GM18499 (cell line): ENCODE measurements around the gene CD69.
"Not testable (repeated sequence)": the region's sequence is repeated elsewhere in the genome, so short reads cannot be mapped to it uniquely, and the experiment has no call there.

Experiments used
- ATAC-seq: cut with Tn5 transposase; IDR thresholded peaks from one replicate; pipeline ENCODE4 v1.9.1; 2021; ENCODE audit warnings: moderate number of reproducible peaks; ENCODE audit not compliant: insufficient read depth, unreplicated experiment

Gene CD69

DNA sequence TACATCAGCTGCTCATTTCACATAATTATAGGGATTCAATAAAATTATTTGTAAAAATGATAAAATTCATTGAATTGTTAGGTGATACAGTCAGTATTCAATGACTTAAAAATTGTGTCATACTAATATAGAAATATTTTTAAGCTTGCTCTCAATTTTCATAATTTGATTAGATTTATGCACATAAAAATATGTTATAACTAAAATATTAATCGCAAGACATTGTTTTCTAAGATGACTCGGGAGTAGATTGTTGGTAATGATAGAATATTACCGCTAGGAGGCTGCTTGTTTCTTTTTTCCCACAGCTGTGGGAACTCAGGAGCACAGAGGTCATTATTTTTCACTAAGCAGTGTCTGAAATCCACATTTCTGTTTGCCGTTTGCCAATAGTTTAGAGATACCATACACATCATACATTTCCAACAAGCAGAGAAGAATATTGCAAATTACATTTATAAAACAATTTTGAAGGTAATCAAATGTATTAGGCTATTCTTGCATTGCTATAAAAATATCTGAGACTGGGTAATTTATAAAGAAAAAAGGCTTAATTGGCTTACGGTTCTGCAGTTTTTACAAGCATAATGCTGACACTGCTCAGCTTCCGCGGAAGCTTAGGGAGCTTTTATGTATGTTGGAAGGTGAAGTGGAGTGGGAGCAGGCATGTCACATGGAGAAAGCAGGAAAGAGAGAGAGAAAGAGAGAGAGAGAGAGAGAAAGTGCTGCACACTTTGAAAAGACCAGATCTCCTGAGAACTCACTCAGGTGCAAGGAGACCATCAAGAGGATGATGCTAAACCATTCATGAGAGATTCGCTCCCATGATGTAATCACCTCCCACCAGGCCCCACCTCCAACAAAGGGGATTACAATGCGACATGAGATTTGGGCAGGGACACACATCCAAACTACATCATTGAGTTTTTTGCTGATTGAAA lies 9.2 kb downstream of the CD69 start:
- no peak for ATAC-seq

DNA sequence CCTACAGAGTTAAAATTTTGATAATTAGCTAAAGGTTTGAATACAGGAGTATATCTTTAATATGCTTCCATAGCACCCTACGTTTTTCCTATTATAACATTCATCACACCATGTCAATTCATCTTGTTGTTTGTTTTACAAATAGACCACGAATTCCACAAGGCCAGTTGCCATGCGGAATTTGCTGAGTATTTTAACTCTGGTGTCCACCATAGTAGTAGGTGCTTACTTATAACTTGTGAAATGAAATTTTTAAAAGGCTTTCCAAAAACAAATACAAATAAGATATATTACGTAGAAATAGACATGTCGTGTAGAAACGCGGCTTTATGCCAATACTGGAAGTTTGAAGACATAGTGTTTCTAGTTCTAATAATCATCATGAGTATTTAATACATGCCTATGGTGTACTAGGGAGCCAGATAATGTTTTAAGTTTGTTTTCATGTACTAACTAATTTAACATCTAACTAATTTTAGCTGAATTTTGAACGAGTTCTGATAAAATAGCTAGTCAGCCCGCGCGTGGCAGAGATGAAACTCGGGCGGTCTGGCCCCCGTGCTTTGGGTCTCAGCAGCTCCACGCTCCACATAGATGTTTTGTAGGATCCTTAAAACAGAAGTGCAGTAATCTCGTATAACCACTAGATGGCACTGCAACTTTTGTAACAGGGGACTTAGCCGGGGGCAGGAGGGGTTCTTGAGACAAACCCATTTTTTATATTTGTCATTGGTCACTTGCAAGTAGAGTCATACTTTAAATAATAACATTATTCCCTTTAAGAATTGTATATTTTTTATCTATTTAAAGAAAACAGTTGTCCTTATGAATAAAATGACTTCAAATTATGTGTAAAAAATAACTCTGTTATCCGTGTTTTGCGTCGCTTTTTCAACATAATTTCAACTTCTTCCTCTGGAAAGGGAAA lies 10.2 kb downstream of the CD69 start:
- no peak for ATAC-seq

DNA sequence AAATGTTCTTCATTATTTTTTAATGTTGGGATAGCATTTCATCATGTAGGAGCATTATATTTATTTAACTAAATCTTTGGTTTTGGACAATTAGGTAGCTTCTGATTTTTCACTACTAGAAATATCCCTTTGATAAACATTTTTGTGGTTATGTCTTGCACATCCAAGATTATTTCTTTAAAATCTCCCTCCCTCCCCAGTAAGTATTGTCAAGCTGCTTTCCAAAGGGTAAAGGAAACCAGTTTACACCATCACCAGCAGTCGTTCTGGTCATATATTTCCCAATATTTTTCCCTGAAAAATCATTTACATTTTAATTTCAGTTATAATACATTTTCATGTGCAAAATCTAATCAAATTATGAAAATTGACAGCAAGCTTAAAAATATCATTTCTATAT lies 11.1 kb downstream of the CD69 start:
- ATAC-seq, result no peak

DNA sequence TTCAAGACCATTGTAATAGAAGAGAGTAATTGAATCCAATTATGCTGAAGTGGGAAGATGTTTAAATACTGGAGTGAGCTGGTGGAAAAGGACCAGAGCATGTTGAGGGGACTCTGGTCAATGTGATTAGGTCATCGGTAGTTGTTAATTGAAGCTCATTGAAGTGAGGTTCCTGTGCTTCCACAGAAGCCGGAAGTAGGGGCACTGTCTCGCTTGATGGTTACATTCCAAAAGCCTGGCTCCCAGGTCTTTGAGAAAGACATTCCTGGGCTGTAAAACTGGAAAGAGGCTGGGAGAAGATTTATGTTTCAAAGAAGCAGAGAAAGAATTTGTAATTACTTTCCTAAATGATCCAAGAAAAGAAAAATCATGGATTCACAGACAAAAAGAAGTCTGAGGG lies 15.5 kb downstream of the CD69 start:
- ATAC-seq, result no peak

DNA sequence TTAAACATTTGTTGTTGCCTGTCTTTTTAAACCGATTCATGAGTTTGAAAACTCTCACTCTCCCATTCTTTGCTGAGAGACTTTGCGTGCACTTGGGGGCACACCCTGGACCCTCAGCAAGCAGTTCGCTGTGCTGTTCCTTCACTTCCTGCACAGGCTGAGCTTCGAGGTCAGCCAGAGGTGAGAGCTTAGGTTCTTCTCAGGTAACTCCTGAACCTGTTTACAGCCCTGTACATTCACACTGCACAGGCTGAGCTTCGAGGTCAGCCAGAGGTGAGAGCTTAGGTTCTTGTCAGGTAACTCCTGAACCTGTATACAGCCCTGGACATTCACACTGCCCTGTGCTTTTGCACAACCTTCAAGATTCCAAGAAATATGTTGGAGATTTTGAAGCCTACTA lies 18.0 kb downstream of the CD69 start:
- no peak for ATAC-seq

DNA sequence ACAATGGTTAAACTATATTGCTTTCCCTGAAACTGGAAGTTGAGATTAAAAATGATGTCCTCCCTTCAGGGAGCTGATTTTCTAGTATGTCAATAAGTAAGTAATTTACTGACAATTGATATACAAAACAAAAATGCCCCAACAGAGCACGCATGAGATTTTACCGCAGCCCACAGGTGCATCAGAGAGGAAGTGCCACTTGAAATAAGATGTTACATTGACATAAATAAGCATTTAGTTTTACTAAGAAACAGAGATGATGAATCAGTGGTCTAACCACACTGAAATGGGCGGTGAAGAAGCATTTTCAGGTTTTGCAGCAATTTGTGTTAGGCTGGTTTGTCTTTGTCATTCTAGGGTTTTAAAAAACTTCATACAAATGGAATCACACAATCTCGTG lies 19.0 kb downstream of the CD69 start:
- peak; percentile 59 for ATAC-seq

DNA sequence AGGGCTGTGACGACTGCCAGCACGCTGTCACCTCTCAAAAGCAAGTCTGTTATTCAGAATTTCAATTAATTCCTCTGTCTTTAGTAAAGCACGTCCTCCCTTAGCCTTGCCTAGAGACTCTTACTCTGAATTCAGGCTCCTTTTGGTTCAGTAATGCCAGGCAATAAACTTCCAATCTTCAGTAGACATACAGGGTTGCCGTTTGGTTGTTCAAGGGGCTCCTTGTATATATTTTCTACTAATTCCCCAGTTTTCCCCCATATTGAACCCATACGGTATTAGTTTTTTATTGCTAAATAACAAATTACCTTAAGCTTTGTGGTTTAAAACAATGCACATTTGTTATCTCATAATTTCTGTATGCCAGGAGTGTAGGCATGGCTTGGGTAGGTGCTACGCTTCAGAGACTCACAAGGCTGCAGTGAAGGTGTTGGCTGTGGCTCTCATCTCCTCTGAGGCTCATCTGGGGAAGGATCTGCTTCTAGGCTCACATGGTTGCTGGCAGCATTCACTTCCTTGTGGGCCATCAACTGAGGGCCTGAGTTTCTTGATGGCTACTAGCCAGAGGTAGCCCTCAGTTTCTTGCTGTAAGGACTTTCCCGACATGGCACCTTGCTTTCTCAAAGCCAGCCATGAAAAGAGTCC lies 20.5 kb downstream of the CD69 start:
- no peak for ATAC-seq

DNA sequence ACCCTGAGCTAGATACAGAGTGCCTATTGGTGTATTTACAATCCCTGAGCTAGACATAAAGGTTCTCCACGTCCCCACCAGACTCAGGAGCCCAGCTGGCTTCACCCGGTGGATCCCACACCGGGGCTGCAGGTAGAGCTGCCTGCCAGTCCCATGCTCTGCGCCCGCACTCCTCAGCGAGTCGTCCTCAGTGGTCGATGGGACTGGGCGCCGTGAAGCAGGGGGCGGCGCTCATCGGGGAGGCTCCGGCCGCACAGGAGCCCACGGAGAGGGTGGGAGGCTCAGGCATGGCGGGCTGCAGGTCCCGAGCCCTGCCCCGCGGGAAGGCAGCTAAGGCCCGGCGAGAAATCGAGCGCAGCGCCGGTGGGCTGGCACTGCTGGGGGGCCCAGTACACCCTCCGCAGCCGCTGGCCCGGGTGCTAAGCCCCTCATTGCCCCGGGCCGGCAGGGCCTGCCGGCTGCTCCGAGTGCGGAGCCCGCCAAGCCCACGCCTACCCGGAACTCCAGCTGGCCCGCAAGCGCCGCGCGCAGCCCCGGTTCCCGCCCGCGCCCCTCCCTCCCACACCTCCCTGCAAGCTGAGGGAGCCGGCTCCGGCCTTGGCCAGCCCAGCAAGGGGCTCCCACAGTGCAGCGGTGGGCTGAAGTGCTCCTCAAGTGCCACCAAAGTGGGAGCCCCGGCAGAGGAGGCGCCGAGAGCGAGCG lies 21.1 kb downstream of the CD69 start:
- not testable (repeated sequence) for ATAC-seq

DNA sequence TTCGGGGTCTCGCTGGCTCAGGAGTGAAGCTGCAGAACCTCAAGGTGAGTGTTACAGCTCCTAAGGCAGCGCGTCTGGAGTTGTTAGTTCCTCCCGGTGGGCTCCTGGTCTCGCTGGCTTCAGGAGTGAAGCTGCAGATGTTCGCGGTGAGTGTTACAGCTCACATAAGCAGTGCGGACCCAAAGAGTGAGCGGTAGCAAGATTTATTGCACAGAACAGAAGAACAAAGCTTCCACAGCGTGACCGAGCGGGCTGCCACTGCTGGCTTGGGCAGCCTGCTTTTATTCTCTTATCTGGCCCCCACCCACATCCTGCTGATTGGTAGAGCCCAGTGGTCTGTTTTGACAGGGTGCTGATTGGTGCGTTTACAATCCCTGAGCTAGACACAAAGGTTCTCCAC lies 21.8 kb downstream of the CD69 start:
- not testable (repeated sequence) for ATAC-seq

DNA sequence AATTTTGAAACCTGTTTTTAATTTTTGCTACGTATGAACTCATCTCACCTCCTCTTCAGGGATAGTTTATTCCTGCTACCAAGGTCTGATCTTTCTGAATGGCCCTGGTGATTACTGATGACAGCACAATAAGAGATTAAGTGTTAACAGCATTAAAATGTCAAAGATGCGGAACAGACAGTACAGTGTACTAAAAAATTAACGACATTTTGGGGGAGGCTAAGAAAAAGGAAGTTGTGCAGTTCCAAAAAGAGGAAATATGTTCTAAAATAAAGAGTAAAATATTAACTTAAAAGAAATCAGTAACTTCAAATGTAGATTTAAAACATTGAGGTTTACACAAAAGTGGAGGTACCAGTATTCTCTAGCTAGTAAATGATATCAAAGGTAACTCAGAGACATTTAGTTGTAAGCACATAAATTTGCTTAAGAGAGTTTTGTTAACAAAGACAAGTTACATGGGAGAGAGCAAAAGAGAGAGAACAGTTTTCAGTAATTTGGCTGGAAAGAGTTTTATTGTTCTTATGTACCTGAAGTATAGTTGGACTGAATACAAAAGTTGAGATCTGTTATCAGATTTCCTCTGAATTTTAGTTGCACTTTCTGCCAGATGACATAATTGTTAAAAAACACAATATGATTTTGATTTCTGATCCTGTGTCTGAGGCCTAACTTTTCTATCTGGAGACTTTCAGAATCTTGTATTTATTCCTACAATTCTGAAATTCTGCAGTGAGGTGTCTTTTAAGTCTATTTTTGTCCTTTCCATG lies 23.6 kb downstream of the CD69 start:
- ATAC-seq, result no peak

DNA sequence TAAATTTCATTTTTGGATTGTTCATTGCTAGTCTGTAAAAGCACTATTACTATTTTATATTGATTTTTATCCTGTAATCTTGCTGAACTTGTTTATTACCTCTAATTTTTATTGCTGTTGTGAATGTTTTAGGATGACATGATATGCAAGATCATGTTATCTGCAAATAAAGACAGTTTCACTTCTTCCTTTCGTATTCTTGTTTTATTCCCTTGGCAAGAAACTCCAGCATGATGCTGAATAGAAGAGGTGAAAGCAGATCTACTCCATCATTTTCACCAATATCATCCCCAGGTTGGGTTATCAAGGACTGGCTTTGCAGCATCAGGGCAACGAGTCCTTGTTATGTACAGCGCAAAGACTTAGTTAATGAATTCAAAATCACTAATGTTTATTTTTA lies 25.1 kb downstream of the CD69 start:
- ATAC-seq, result no peak

DNA sequence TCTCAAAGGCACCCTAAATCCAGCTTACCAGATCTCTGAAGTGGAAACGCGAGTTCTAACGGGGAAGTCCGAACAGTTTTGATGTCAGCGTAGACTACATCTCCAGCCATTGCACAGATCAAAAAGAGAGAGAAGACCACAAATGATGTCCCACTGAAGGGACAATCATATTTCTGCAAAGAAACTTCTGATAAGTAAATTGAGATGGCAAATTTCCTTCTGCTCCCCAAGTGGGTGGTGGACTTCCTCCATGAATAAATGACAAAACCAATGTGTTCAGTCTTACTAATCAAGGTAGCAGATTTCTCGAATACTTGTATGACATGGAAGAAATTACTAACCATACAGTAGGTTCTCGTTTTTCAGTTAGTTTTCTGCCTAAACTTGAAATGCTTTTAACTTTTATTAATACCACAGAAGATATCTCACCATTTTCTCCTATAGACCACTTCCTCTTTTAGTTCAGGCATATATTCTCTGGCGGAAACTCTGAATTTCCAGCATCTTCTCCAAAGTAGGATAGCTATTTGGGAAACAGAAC lies 27.7 kb downstream of the CD69 start, which contains the start of gene CLECL1:
TSS of gene CLECL1 (minus strand) at position 177 of the 541 bp plus-strand sequence.
- peak; percentile 50 for ATAC-seq

DNA sequence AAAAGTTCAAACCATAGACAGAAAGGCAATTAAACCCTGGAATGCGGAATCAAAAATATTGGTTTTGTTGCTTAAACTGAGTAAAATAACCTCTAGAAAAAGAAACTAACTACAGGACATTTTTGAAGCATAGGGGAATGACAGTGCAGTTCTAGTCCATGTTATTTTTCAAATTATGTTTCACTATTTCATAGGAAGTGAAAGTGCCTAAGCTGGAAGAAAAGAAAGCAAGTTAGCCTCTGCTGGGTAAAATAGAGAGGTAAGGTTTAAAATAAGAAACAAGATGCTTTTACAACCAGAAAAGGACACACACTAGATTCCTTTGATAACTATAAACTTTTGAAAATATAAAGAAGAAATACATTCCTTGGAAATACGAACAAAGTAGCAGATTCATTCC lies 28.9 kb downstream of the CD69 start:
- ATAC-seq, result no peak

DNA sequence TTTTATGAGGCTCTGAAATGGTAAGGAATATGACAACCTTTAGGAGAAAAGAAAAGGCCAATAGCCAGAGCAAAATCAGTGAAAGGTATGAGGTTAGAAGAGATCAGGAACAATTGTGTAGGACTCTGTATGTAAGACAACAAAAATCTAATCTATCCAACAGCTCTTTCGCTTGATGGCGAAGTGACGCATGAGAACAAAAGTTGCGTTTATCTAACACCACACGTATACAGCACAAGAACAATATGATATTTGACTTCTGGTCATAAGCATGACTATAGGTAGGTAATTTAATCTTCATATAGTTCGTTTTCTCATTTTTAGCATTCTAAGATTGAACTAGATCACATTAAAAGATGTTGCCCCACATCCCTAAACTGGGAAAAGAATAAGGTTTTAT lies 29.3 kb downstream of the CD69 start:
- ATAC-seq, result no peak

DNA sequence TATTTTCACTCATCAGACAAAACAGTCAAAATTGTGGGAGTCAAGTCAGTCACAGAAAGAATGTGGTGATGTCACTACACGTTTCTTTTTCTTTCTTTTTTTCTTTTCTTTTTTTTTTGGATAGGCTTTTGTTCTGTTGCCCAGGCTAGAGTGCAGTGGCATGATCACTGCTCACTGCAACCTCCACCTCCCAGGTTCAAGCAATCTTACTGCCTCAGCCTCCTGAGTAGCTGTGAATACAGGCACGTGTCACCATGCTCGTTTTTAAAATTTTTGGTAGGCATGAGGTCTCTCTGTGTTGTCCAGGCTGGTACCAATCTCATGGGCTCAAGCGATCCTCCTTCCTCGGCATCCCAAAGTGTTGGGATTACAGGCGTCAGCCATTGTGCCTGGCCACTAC lies 30.1 kb downstream of the CD69 start:
- ATAC-seq, result no peak

DNA sequence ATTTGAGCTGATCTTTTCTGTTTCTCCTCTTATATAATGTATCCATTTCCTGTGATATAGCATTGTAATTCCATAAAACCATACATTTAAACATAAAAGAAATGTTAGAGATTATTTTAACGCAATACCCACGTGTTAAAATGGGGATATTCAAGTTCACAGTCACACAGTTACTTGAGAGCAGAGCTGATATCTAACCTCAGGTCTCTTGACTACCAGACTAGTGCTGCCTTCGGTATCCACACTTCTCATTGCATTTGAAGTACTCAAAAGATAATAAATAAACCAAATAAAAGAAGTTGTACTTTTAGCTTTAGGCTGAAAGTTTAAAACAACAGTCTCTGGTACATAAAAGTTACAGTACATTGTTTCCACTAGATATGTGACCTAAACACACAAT lies 30.7 kb downstream of the CD69 start:
- no peak for ATAC-seq

DNA sequence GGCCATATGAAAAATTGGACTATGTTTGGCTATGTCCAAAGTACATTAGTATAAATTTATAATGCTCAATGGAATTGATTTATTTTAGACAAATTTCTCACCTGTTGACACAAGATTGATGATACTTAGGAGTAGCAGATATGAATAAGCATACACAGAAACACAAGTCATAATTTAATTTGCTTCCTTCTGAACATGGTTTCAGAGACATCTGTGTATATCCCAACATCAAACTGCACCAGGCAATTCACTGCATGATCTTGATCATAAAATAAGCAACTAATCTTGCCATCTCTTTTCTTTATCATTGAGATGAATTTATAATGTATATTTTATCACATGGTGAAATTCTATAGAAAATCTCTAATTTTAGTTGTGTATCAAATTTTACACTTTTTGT lies 31.6 kb downstream of the CD69 start:
- ATAC-seq, result no peak

DNA sequence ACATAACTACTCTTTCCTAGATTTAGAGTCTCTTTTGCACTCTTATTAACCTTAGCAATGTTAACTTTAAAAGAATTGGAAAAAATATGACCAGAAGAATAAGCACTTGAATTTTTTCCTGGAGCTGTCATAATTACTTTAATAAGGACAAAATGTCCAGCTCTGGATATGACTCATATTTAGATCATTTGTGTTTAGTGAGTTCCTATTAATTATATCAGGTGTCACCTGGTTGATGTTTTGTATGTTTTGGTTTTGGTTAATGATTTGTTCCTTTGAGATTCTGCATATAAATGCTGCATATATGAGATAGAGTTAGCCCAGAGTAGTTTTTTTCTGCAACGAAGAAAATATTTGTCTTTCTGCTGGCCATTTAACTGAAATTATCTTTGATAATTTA lies 32.9 kb downstream of the CD69 start:
- no peak for ATAC-seq

DNA sequence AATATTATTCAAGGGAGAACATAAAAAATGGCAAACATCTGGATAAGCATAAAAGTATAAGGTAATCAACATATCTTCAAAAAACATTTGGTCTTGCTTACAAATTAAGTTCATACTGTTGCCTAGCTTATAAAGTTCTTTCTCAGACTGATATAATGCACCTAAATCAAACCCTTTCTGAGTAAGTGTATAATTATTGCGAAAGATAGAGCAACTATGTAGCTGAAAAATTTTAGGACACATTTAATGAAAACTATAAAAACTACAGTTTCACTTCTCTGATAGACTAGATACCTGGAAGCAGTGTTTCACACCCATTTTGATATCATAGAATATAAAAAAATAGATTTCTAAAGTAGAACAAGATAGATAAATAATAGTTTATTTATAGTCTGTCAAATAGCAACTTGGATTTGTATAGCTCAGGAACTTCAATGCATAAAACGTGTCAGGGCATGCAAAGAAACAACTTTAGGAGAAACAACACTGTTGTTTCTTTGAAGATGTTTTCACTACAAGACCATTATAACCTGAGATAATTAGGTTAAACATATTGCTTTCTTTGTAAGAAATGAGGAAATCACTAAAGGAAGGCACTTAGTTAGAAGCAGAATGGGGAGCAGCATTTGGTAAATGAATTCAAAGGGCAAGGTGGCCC lies 35.4 kb downstream of the CD69 start:
- ATAC-seq, result no peak
